ENCODE data around the gene PRKCZ. TPM values are rescaled to one million over a fixed set of nuclear protein-coding genes. Genes with fewer than 3 reads are reported as not detected.

The PRKCZ gene
- total and polyA plus RNA-seq, 9 of the 15 experiments (the other 6 are each of a cell fraction or from before 2014, with no cell fraction given) = 0.07 to 3.1 (median 1.3) TPM

DNA sequence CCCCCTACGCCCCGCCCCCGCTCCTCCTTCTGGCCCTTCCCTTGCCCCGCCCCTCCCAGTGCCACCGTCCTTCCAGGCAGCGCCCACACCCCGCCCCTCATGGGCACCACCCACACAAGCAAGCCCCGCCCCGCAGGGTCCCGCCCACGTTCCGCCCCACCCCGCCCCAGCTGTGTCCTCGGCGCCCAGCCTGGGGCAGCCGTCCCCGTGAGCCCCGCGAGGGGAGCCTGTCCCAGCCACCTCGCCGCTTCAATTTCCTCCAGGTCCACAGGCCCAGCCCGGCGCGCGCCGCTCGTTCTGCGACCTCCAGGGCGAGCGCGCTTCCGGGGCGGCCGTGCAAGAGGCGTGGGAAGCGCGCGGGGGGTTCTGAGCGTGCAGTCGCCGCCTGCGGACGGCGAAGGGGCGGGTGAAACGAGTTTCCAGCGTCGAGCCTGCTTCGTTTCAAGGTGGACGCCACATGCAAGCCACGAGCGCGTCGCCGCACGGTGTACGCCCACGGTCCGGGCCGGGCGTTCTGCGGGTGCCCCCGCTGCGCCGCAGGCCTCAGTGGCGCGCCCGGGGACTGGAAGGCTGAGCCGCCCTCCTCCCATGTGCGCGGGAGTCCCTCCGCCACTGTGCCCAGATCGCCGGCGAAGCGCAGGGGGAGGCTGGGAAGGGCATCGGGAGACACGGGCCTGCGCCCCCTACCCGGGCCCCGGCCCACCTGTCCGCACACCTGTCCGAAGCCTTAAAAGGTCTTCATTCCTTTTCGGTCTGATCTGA is 155.2 kb downstream of the PRKCZ start (continued):
- TF ChIP-seq, protein P1, sequence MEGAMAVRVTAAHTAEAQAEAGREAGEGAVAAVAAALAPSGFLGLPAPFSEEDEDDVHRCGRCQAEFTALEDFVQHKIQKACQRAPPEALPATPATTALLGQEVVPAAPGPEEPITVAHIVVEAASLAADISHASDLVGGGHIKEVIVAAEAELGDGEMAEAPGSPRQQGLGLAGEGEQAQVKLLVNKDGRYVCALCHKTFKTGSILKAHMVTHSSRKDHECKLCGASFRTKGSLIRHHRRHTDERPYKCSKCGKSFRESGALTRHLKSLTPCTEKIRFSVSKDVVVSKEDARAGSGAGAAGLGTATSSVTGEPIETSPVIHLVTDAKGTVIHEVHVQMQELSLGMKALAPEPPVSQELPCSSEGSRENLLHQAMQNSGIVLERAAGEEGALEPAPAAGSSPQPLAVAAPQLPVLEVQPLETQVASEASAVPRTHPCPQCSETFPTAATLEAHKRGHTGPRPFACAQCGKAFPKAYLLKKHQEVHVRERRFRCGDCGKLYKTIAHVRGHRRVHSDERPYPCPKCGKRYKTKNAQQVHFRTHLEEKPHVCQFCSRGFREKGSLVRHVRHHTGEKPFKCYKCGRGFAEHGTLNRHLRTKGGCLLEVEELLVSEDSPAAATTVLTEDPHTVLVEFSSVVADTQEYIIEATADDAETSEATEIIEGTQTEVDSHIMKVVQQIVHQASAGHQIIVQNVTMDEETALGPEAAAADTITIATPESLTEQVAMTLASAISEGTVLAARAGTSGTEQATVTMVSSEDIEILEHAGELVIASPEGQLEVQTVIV (CRISPR knock-in tag; IDR thresholded peaks at IDR 0.05; ENCODE audit: borderline replicate concordance) = no peak
- TF ChIP-seq, protein P2, sequence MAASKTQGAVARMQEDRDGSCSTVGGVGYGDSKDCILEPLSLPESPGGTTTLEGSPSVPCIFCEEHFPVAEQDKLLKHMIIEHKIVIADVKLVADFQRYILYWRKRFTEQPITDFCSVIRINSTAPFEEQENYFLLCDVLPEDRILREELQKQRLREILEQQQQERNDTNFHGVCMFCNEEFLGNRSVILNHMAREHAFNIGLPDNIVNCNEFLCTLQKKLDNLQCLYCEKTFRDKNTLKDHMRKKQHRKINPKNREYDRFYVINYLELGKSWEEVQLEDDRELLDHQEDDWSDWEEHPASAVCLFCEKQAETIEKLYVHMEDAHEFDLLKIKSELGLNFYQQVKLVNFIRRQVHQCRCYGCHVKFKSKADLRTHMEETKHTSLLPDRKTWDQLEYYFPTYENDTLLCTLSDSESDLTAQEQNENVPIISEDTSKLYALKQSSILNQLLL (CRISPR knock-in tag; IDR thresholded peaks at IDR 0.05; ENCODE audit: borderline replicate concordance) = no peak
- TF ChIP-seq PHF20 (IDR thresholded peaks at IDR 0.05; ENCODE audit: partially characterized antibody) = peak; percentile 75
- TF ChIP-seq, protein P3, sequence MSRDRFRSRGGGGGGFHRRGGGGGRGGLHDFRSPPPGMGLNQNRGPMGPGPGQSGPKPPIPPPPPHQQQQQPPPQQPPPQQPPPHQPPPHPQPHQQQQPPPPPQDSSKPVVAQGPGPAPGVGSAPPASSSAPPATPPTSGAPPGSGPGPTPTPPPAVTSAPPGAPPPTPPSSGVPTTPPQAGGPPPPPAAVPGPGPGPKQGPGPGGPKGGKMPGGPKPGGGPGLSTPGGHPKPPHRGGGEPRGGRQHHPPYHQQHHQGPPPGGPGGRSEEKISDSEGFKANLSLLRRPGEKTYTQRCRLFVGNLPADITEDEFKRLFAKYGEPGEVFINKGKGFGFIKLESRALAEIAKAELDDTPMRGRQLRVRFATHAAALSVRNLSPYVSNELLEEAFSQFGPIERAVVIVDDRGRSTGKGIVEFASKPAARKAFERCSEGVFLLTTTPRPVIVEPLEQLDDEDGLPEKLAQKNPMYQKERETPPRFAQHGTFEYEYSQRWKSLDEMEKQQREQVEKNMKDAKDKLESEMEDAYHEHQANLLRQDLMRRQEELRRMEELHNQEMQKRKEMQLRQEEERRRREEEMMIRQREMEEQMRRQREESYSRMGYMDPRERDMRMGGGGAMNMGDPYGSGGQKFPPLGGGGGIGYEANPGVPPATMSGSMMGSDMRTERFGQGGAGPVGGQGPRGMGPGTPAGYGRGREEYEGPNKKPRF (IDR thresholded peaks at IDR 0.05; ENCODE audit: low read depth, low read length) = no peak
- no peak for TF ChIP-seq PRPF4 (IDR thresholded peaks at IDR 0.05; ENCODE audit: insufficient read depth, low read depth, low read length, poor library complexity, severe bottlenecking)
- TF ChIP-seq ZNF274 (IDR thresholded peaks at IDR 0.05; ENCODE audit: borderline replicate concordance, low read depth, low read length) = no peak
- TF ChIP-seq, protein P4, sequence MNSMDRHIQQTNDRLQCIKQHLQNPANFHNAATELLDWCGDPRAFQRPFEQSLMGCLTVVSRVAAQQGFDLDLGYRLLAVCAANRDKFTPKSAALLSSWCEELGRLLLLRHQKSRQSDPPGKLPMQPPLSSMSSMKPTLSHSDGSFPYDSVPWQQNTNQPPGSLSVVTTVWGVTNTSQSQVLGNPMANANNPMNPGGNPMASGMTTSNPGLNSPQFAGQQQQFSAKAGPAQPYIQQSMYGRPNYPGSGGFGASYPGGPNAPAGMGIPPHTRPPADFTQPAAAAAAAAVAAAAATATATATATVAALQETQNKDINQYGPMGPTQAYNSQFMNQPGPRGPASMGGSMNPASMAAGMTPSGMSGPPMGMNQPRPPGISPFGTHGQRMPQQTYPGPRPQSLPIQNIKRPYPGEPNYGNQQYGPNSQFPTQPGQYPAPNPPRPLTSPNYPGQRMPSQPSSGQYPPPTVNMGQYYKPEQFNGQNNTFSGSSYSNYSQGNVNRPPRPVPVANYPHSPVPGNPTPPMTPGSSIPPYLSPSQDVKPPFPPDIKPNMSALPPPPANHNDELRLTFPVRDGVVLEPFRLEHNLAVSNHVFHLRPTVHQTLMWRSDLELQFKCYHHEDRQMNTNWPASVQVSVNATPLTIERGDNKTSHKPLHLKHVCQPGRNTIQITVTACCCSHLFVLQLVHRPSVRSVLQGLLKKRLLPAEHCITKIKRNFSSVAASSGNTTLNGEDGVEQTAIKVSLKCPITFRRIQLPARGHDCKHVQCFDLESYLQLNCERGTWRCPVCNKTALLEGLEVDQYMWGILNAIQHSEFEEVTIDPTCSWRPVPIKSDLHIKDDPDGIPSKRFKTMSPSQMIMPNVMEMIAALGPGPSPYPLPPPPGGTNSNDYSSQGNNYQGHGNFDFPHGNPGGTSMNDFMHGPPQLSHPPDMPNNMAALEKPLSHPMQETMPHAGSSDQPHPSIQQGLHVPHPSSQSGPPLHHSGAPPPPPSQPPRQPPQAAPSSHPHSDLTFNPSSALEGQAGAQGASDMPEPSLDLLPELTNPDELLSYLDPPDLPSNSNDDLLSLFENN (IDR thresholded peaks at IDR 0.05; ENCODE audit: low read depth in 2 of 2, low read length in 2 of 2) = no peak
- TF ChIP-seq, protein P5, sequence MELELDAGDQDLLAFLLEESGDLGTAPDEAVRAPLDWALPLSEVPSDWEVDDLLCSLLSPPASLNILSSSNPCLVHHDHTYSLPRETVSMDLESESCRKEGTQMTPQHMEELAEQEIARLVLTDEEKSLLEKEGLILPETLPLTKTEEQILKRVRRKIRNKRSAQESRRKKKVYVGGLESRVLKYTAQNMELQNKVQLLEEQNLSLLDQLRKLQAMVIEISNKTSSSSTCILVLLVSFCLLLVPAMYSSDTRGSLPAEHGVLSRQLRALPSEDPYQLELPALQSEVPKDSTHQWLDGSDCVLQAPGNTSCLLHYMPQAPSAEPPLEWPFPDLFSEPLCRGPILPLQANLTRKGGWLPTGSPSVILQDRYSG (tag; conservative IDR thresholded peaks at IDR 0.05; ENCODE audit: low read depth) = no peak
- TF ChIP-seq CBX2 (IDR thresholded peaks at IDR 0.05; ENCODE audit: insufficient read depth, low read length, poor library complexity, severe bottlenecking) = no peak
- TF ChIP-seq CBFB (CRISPR knock-in tag; IDR thresholded peaks at IDR 0.05) = peak; percentile 70; the same call in 1 of the 2 replicates
- no peak for TF ChIP-seq TEAD4 (IDR thresholded peaks at IDR 0.05; ENCODE audit: low read length)
- TF ChIP-seq TEAD4 (CRISPR knock-in tag; IDR thresholded peaks at IDR 0.05; ENCODE audit: borderline replicate concordance) = peak; percentile 94; the same call in 1 of the 2 replicates
- TF ChIP-seq TBL1XR1 (IDR thresholded peaks at IDR 0.05; ENCODE audit: low read length in 2 of 2) = no peak
- TF ChIP-seq E2F3 (CRISPR knock-in tag; IDR thresholded peaks at IDR 0.05) = peak; percentile 81; the same call in 1 of the 2 replicates
- TF ChIP-seq POLR3A (IDR thresholded peaks at IDR 0.05; ENCODE audit: borderline replicate concordance, extremely low read depth, insufficient read depth, insufficient read length) = no peak
